Umbilical cord (tissue), 2 donors: Measurements from ENCODE around the gene DACH2. TPM values are rescaled to one million over a fixed set of nuclear protein-coding genes. Genes with fewer than 3 reads are reported as not detected.
"Not testable (repeated sequence)": the region's sequence is repeated elsewhere in the genome, so short reads cannot be mapped to it uniquely, and the experiment has no call there.

Source experiments
- DNase-seq: peaks from one replicate; pipeline ENCODE4 v3.0.0-alpha.2; 2015; ENCODE audit warnings: low spot score
- total RNA-seq: library from RNA; depleted of rRNA; stranded (reverse); fragments of >200 nt; gene quantifications from one replicate; pipeline ENCODE4 v1.2.3, GENCODE V29; 2014; ENCODE audit warnings: low replicate concordance; ENCODE audit not compliant: insufficient read depth

DACH2 gene
- 4.8 TPM for total RNA-seq

GRCh38 chrX:86148024-86148511 lies at the start of gene DACH2:
TSS of gene DACH2 (plus strand) at chrX:86148451.
- DNase-seq = peak; percentile 79

GRCh38 chrX:86102341-86102740 lies 45.9 kb upstream of the DACH2 start:
- DNase-seq = no peak

GRCh38 chrX:86103061-86103460 lies 45.2 kb upstream of the DACH2 start:
- no peak for DNase-seq

GRCh38 chrX:86104526-86104925 lies 43.7 kb upstream of the DACH2 start:
- DNase-seq = no peak

- DNase-seq = no peak
Observed at GRCh38 chrX:86121916-86122315, 26.3 kb upstream of the DACH2 start.

- no peak for DNase-seq
Observed at GRCh38 chrX:86133761-86134160, 14.5 kb upstream of the DACH2 start.

GRCh38 chrX:86137071-86137470 lies 11.2 kb upstream of the DACH2 start:
- no peak for DNase-seq

GRCh38 chrX:86141786-86142185 lies 6.5 kb upstream of the DACH2 start:
- DNase-seq = no peak

GRCh38 chrX:86146102-86146501 lies 2.1 kb upstream of the DACH2 start:
- DNase-seq = no peak

GRCh38 chrX:86148594-86148993 lies 343 bp downstream of the DACH2 start:
- no peak for DNase-seq

- DNase-seq = no peak
Observed at GRCh38 chrX:86149119-86149518, 868 bp downstream of the DACH2 start.

- DNase-seq = no peak
Observed at GRCh38 chrX:86154553-86154952, 6.3 kb downstream of the DACH2 start.

GRCh38 chrX:86171366-86171765 lies 23.1 kb downstream of the DACH2 start:
- no peak for DNase-seq

- no peak for DNase-seq
Observed at GRCh38 chrX:86178906-86179305, 30.7 kb downstream of the DACH2 start.

- DNase-seq = not testable (repeated sequence)
Observed at GRCh38 chrX:86181325-86181724, 33.1 kb downstream of the DACH2 start.

GRCh38 chrX:86192827-86193226 lies 44.6 kb downstream of the DACH2 start:
- no peak for DNase-seq

- no peak for DNase-seq
Observed at GRCh38 chrX:86194758-86195157, 46.5 kb downstream of the DACH2 start.

GRCh38 chrX:86195343-86195742 lies 47.1 kb downstream of the DACH2 start:
- DNase-seq = no peak

GRCh38 chrX:86197815-86198214 lies 49.6 kb downstream of the DACH2 start:
- DNase-seq = no peak

- DNase-seq = peak; percentile 3
Observed at GRCh38 chrX:86210772-86211171, 62.5 kb downstream of the DACH2 start.

GRCh38 chrX:86215260-86215659 lies 67.0 kb downstream of the DACH2 start:
- no peak for DNase-seq

GRCh38 chrX:86237482-86237881 lies 89.2 kb downstream of the DACH2 start:
- no peak for DNase-seq

GRCh38 chrX:86241547-86241946 lies 93.3 kb downstream of the DACH2 start:
- no peak for DNase-seq

- DNase-seq = no peak
Observed at GRCh38 chrX:86263526-86263925, 115.3 kb downstream of the DACH2 start.
